Thyroid gland (tissue), 4 donors: ENCODE results near the gene ERC1.
"Not testable (repeated sequence)": the region's sequence is repeated elsewhere in the genome, so short reads cannot be mapped to it uniquely, and the experiment has no call there.

Experiments
- POLR2A ChIP-seq, 2 donors: fragments of 450-650 bp; IDR thresholded peaks; one replicate each; pipeline ENCODE4 v1.6.1; 2017; ENCODE audit warnings: antibody characterized with exemption in 2 of 2, mild to moderate bottlenecking in 2 of 2, moderate library complexity in 1 of 2
- TF ChIP-seq, protein P1 (sequence below), 6 experiments: fragments of 200-600 bp in 3 of 6; fragments of 450-650 bp in 3 of 6; sonication (generic) in 3 of 6; IDR thresholded peaks; one replicate each; pipeline ENCODE4 v1.5.1; 2016 to 2019; ENCODE audit warnings: antibody characterized with exemption in 6 of 6, mild to moderate bottlenecking in 2 of 6, inconsistent platforms in 1 of 6, moderate library complexity in 1 of 6

DNA sequence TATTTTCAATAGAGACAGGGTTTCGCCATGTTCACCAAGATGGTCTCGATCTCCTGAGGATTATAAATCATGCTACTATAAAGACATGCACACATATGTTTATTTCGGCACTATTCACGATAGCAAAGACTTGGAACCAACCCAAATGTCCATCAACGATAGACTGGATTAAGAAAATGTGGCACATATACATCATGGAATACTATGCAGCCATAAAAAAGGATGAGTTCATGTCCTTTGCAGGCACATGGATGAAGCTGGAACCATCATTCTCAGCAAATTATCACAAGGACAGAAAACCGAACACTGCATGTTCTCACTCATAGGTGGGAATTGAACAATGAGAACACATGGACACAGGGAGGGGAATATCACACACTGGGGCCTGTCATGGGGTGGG lies 350.2 kb downstream of the ERC1 start:
- TF ChIP-seq, protein P1, sequence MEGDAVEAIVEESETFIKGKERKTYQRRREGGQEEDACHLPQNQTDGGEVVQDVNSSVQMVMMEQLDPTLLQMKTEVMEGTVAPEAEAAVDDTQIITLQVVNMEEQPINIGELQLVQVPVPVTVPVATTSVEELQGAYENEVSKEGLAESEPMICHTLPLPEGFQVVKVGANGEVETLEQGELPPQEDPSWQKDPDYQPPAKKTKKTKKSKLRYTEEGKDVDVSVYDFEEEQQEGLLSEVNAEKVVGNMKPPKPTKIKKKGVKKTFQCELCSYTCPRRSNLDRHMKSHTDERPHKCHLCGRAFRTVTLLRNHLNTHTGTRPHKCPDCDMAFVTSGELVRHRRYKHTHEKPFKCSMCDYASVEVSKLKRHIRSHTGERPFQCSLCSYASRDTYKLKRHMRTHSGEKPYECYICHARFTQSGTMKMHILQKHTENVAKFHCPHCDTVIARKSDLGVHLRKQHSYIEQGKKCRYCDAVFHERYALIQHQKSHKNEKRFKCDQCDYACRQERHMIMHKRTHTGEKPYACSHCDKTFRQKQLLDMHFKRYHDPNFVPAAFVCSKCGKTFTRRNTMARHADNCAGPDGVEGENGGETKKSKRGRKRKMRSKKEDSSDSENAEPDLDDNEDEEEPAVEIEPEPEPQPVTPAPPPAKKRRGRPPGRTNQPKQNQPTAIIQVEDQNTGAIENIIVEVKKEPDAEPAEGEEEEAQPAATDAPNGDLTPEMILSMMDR (IDR thresholded peaks at IDR 0.05), result not testable (repeated sequence)
- not testable (repeated sequence) for TF ChIP-seq POLR2A (IDR thresholded peaks at IDR 0.05)
